COR-L47 (cell line): ENCODE results near the gene DNAAF2.

Experiments
- DNase-seq: peaks from one replicate; lab custom pipeline; 2025; lab: John Stamatoyannopoulos, UW

Gene DNAAF2

GRCh38 chr14:49584058-49584457 is 51.0 kb downstream of the DNAAF2 start:
- DNase-seq = no peak

GRCh38 chr14:49583629-49584028 is 51.4 kb downstream of the DNAAF2 start:
- DNase-seq = no peak

GRCh38 chr14:49582113-49582977 is 52.7 kb downstream of the DNAAF2 start:
- DNase-seq = no peak

GRCh38 chr14:49581209-49582112 is 53.6 kb downstream of the DNAAF2 start:
- DNase-seq = no peak

- DNase-seq = no peak
Observed at GRCh38 chr14:49579841-49580240, 55.2 kb downstream of the DNAAF2 start.

- DNase-seq = no peak
Observed at GRCh38 chr14:49578141-49578540, 56.9 kb downstream of the DNAAF2 start.
